ENCODE data around the gene APOL4.

The APOL4 gene

GRCh38 chr22:36237462-36238372 lies 36.1 kb upstream of the APOL4 start:
- in situ Hi-C loops (cut with MboI; ENCODE audit: low sequenced_read_pairs, unreplicated experiment), result no loop called here
- TF ChIP-seq CTCF (IDR thresholded peaks at IDR 0.05; ENCODE audit: borderline replicate concordance, control extremely low read depth, extremely low read depth, insufficient read depth, missing control alignments), result no peak
- peak; percentile 52 for DNase-seq (ENCODE audit: low spot score)

- no peak for TF ChIP-seq CTCF (IDR thresholded peaks at IDR 0.05; ENCODE audit: borderline replicate concordance, control extremely low read depth, extremely low read depth, insufficient read depth, missing control alignments)
- in situ Hi-C loops (cut with MboI; ENCODE audit: low sequenced_read_pairs, unreplicated experiment), result no loop called here
- no peak for DNase-seq (ENCODE audit: low spot score)
These were observed 35.0 kb upstream of the APOL4 start for GRCh38 chr22:36236388-36237319.

- in situ Hi-C loops (cut with MboI; ENCODE audit: low sequenced_read_pairs, unreplicated experiment), result no loop called here
These were observed 34.0 kb upstream of the APOL4 start for GRCh38 chr22:36235585-36235984.

GRCh38 chr22:36234919-36235318 lies 33.3 kb upstream of the APOL4 start:
- DNase-seq (ENCODE audit: low spot score), result no peak
- in situ Hi-C loops (cut with MboI; ENCODE audit: low sequenced_read_pairs, unreplicated experiment), result no loop called here
- no peak for TF ChIP-seq CTCF (IDR thresholded peaks at IDR 0.05; ENCODE audit: borderline replicate concordance, control extremely low read depth, extremely low read depth, insufficient read depth, missing control alignments)

More at GRCh38 chr22:36235585-36235984, 34.0 kb upstream of the APOL4 start:
- no peak for TF ChIP-seq CTCF (IDR thresholded peaks at IDR 0.05; ENCODE audit: borderline replicate concordance, control extremely low read depth, extremely low read depth, insufficient read depth, missing control alignments)
- no peak for DNase-seq (ENCODE audit: low spot score)

- no peak for TF ChIP-seq CTCF (IDR thresholded peaks at IDR 0.05; ENCODE audit: borderline replicate concordance, control extremely low read depth, extremely low read depth, insufficient read depth, missing control alignments)
These were observed 32.6 kb upstream of the APOL4 start for GRCh38 chr22:36234213-36234612.

GRCh38 chr22:36233796-36234195 lies 32.2 kb upstream of the APOL4 start:
- DNase-seq (ENCODE audit: low spot score), result no peak
- no peak for TF ChIP-seq CTCF (IDR thresholded peaks at IDR 0.05; ENCODE audit: borderline replicate concordance, control extremely low read depth, extremely low read depth, insufficient read depth, missing control alignments)
- in situ Hi-C loops (cut with MboI; ENCODE audit: low sequenced_read_pairs, unreplicated experiment), result no loop called here

More at GRCh38 chr22:36234213-36234612, 32.6 kb upstream of the APOL4 start:
- DNase-seq (ENCODE audit: low spot score), result no peak
- in situ Hi-C loops (cut with MboI; ENCODE audit: low sequenced_read_pairs, unreplicated experiment), result no loop called here

All from GM13976 (cell line).